ENCODE results near the gene MYEOV. TPM values are rescaled to one million over a fixed set of nuclear protein-coding genes. Genes with fewer than 3 reads are reported as not detected.

The MYEOV gene
- not detected in 2 replicates for total RNA-seq

DNA sequence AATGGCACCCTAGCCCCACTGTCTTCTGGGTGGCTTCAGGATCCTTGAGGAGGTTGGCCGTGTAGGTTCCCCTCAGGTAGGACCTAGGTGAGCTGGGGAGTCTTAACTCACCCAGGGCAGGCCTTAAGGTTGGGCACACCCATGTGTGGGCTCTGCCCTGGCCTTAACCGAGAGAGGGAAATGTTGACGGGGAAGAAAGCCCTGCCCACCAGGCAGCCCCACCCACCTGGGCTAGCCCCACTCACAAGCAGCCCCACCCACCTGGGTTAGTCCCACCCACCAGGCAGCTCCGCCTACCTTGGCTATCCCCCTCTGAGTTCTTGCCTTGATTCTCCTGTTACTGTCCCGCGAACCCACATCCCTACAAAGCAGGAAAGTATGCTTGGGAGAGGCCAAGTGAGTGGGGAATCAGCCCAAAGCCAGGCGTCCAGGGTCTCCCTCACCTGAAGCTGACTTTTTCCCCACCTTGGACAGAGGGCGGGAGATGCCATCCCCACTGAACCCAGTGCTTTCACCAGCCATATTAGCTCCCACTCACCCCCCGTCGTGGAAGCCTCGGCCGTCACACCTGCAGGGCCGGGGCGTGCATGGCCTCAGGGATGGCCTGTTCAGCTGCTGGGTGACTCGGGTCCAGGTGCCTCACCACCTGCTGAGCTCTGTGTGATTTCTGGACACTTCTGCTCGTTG is at the start of gene MYEOV:
TSS of gene MYEOV (plus strand) at position 337 of the 687 bp plus-strand sequence. CDS start 1,200 bp downstream, outside the sequence.

Other genes with a start within 250 kb of the MYEOV start
- 8.1 and 9.4 TPM in 2 replicates for gene TPCN2, start 245.2 kb upstream of the MYEOV start, total RNA-seq
- gene SMIM38, start 138.2 kb upstream of the MYEOV start, total RNA-seq: not detected in 2 replicates
- gene LINC01488, start 187.5 kb downstream of the MYEOV start, total RNA-seq: not detected in 2 replicates